Measurements from ENCODE around the gene LHX1.

The LHX1 gene

GRCh38 chr17:36933512-36934143 is 3.6 kb upstream of the LHX1 start:
- no peak overlapping the region for H3K4me3 ChIP-seq (replicated peaks; ENCODE audit: low read depth, low read length)
- DNase-seq (ENCODE audit: extremely low read depth, low read depth), result no peak
- TF ChIP-seq, protein P1, sequence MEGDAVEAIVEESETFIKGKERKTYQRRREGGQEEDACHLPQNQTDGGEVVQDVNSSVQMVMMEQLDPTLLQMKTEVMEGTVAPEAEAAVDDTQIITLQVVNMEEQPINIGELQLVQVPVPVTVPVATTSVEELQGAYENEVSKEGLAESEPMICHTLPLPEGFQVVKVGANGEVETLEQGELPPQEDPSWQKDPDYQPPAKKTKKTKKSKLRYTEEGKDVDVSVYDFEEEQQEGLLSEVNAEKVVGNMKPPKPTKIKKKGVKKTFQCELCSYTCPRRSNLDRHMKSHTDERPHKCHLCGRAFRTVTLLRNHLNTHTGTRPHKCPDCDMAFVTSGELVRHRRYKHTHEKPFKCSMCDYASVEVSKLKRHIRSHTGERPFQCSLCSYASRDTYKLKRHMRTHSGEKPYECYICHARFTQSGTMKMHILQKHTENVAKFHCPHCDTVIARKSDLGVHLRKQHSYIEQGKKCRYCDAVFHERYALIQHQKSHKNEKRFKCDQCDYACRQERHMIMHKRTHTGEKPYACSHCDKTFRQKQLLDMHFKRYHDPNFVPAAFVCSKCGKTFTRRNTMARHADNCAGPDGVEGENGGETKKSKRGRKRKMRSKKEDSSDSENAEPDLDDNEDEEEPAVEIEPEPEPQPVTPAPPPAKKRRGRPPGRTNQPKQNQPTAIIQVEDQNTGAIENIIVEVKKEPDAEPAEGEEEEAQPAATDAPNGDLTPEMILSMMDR (IDR thresholded peaks at IDR 0.05; ENCODE audit: low read depth, low read length, missing control alignments), result no peak

GRCh38 chr17:36934144-36934691 is 3.1 kb upstream of the LHX1 start:
- TF ChIP-seq, protein P1 (IDR thresholded peaks at IDR 0.05; ENCODE audit: low read depth, low read length, missing control alignments), result no peak
- no peak overlapping the region for H3K4me3 ChIP-seq (replicated peaks; ENCODE audit: low read depth, low read length)
- DNase-seq (ENCODE audit: extremely low read depth, low read depth), result no peak

GRCh38 chr17:36934692-36935630 is 2.3 kb upstream of the LHX1 start:
- TF ChIP-seq, protein P1 (IDR thresholded peaks at IDR 0.05; ENCODE audit: low read depth, low read length, missing control alignments), result no peak
- no peak for DNase-seq (ENCODE audit: extremely low read depth, low read depth)
- no peak overlapping the region for H3K4me3 ChIP-seq (replicated peaks; ENCODE audit: low read depth, low read length)

DNA sequence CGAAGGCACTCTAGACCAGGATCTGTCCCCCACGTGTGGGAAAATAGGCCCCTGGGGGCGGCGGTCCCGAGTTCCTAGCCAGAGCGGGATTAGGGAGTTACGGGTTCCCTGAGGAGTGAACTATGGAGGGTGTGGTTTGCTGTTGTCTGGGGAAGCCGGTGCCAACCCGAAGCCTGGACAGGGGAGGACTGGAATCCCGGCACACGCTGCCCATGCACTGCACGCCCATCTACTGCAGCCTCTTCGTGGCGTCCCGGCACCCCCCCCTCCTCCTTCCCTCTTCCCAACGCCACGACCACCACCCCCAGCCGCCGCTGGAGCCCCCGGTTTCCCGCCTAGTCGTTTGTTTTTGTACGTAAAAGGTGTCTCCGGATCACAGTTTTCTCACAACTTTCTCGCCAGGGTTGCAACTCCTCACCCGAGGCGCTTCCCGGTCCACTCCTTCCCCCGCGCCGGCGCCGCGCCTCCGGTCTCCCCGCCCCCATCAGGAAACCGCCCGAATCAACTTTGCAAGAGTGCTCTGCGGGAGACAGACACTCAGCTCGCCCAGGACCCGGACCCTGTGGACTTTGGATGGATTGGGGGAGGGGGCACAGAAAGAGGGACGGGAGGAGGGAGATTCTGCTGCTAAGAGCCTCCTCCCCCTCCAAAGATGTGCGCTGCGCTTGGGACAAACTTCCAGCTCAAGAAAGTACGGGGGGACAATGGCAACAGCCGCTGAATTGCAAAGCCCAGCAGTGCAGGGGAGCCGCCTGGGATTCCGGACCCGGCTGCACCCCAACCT is 1.4 kb upstream of the LHX1 start:
- no peak overlapping the region; the same call in 1 of the 2 replicates for H3K4me3 ChIP-seq (replicated peaks; ENCODE audit: low read depth, low read length)
- TF ChIP-seq, protein P1 (IDR thresholded peaks at IDR 0.05; ENCODE audit: low read depth, low read length, missing control alignments), result no peak
- DNase-seq (ENCODE audit: extremely low read depth, low read depth), result no peak

- DNase-seq (ENCODE audit: extremely low read depth, low read depth), result no peak
- no peak overlapping the region; the same call in 1 of the 2 replicates for H3K4me3 ChIP-seq (replicated peaks; ENCODE audit: low read depth, low read length)
- TF ChIP-seq, protein P1 (IDR thresholded peaks at IDR 0.05; ENCODE audit: low read depth, low read length, missing control alignments), result no peak
Observed at GRCh38 chr17:36936455-36937000, 747 bp upstream of the LHX1 start.

- TF ChIP-seq, protein P1 (IDR thresholded peaks at IDR 0.05; ENCODE audit: low read depth, low read length, missing control alignments), result no peak
- no peak overlapping the region for H3K4me3 ChIP-seq (replicated peaks; ENCODE audit: low read depth, low read length)
- no peak for DNase-seq (ENCODE audit: extremely low read depth, low read depth)
Observed at GRCh38 chr17:36937959-36938565, 787 bp downstream of the LHX1 start.

Measured in HFF-Myc (cell line).